ENCODE results near the gene OPA3.
"Not testable (repeated sequence)": the region's sequence is repeated elsewhere in the genome, so short reads cannot be mapped to it uniquely, and the experiment has no call there.

The OPA3 gene

GRCh38 chr19:45584332-45585157, at the start of gene OPA3:
TSS of gene OPA3 (minus strand) at chr19:45584802. CDS start at chr19:45584764, 38 bp downstream.
- no peaks in the 10 kb centered on the region for H3K36me3 ChIP-seq (ENCODE audit: insufficient read depth)
- peaks cover 22% of the 10 kb centered on the region for H3K4me1 ChIP-seq (ENCODE audit: low read depth, poor library complexity, severe bottlenecking)
- no peaks in the 10 kb centered on the region for H4K20me1 ChIP-seq (ENCODE audit: insufficient read depth)
- peak; percentile 46; the same call in 1 of the 2 replicates for TF ChIP-seq CTCF (conservative IDR thresholded peaks at IDR 0.05; ENCODE audit: low read depth, low read length)
- H2AFZ ChIP-seq (ENCODE audit: low read depth): peak within 1 kb of the TSS; percentile 94
- H3K4me3 ChIP-seq (IDR thresholded peaks at IDR 0.05; ENCODE audit: insufficient read depth, low read depth, low read length): no peak within 1 kb of the TSS
- peak within 1 kb of the TSS; percentile 78 for H3K27ac ChIP-seq
- H3K27me3 ChIP-seq (ENCODE audit: insufficient read depth, low read depth): peaks cover 8% of the 10 kb centered on the region; the same call in 1 of the 2 replicates
- peak within 1 kb of the TSS; percentile 96 for H3K4me2 ChIP-seq
- peaks cover 22% of the 10 kb centered on the region for H3K79me2 ChIP-seq (ENCODE audit: insufficient read depth, low read depth)
- peak within 1 kb of the TSS; percentile 75 for H3K9ac ChIP-seq

- no peak overlapping the region for H3K9ac ChIP-seq
- no peak for TF ChIP-seq CTCF (conservative IDR thresholded peaks at IDR 0.05; ENCODE audit: low read depth, low read length)
- no peak overlapping the region for H2AFZ ChIP-seq (ENCODE audit: low read depth)
- H3K27me3 ChIP-seq (ENCODE audit: insufficient read depth, low read depth): no peaks in the 10 kb centered on the region
- H3K4me3 ChIP-seq (IDR thresholded peaks at IDR 0.05; ENCODE audit: insufficient read depth, low read depth, low read length): no peak overlapping the region
- H3K79me2 ChIP-seq (ENCODE audit: insufficient read depth, low read depth): no peaks in the 10 kb centered on the region
- no peaks in the 10 kb centered on the region for H3K36me3 ChIP-seq (ENCODE audit: insufficient read depth)
- peaks cover 23% of the 10 kb centered on the region for H3K4me1 ChIP-seq (ENCODE audit: low read depth, poor library complexity, severe bottlenecking)
- H4K20me1 ChIP-seq (ENCODE audit: insufficient read depth): no peaks in the 10 kb centered on the region
- H3K4me2 ChIP-seq: no peak overlapping the region
- H3K27ac ChIP-seq: no peak overlapping the region
Observed at GRCh38 chr19:45632468-45633196, 48.0 kb upstream of the OPA3 start.

- H3K4me3 ChIP-seq (IDR thresholded peaks at IDR 0.05; ENCODE audit: insufficient read depth, low read depth, low read length): no peak overlapping the region
- peak overlapping the region; percentile 1; the same call in 1 of the 2 replicates for H3K4me2 ChIP-seq
- H3K27ac ChIP-seq: peak overlapping the region; percentile 18; the same call in 1 of the 2 replicates
- H2AFZ ChIP-seq (ENCODE audit: low read depth): no peak overlapping the region
- H4K20me1 ChIP-seq (ENCODE audit: insufficient read depth): no peaks in the 10 kb centered on the region
- no peaks in the 10 kb centered on the region for H3K79me2 ChIP-seq (ENCODE audit: insufficient read depth, low read depth)
- H3K36me3 ChIP-seq (ENCODE audit: insufficient read depth): no peaks in the 10 kb centered on the region
- no peaks in the 10 kb centered on the region for H3K27me3 ChIP-seq (ENCODE audit: insufficient read depth, low read depth)
- H3K9ac ChIP-seq: no peak overlapping the region
- peaks cover 23% of the 10 kb centered on the region for H3K4me1 ChIP-seq (ENCODE audit: low read depth, poor library complexity, severe bottlenecking)
- no peak for TF ChIP-seq CTCF (conservative IDR thresholded peaks at IDR 0.05; ENCODE audit: low read depth, low read length)
Observed at GRCh38 chr19:45630463-45630862, 45.9 kb upstream of the OPA3 start.

- Histone ChIP-seq H4K20me1 (ENCODE audit: insufficient read depth) (no peaks in the 10 kb centered on the region), H3K79me2 (ENCODE audit: insufficient read depth, low read depth) (no peaks in the 10 kb centered on the region), H3K36me3 (ENCODE audit: insufficient read depth) (no peaks in the 10 kb centered on the region), H3K9ac (no peak overlapping the region), H3K4me1 (ENCODE audit: low read depth, poor library complexity, severe bottlenecking) (peaks cover 23% of the 10 kb centered on the region), H3K27ac (0 out of 2 replicates have a peak overlapping the region, but pooled peaks have one; percentile 18), H3K27me3 (ENCODE audit: insufficient read depth, low read depth) (no peaks in the 10 kb centered on the region), H2AFZ (ENCODE audit: low read depth) (no peak overlapping the region), H3K4me2 (peak overlapping the region; percentile 1; the same call in 1 of the 2 replicates), H3K4me3 (IDR thresholded peaks at IDR 0.05; ENCODE audit: insufficient read depth, low read depth, low read length) (no peak overlapping the region)
- no peak for TF ChIP-seq CTCF (conservative IDR thresholded peaks at IDR 0.05; ENCODE audit: low read depth, low read length)
Observed at GRCh38 chr19:45629704-45630103, 45.1 kb upstream of the OPA3 start.

GRCh38 chr19:45628219-45628618, 43.6 kb upstream of the OPA3 start:
- H3K9ac ChIP-seq; H2AFZ ChIP-seq (ENCODE audit: low read depth); H3K27me3 ChIP-seq (ENCODE audit: insufficient read depth, low read depth); H3K4me3 ChIP-seq (IDR thresholded peaks at IDR 0.05; ENCODE audit: insufficient read depth, low read depth, low read length); H4K20me1 ChIP-seq (ENCODE audit: insufficient read depth); H3K79me2 ChIP-seq (ENCODE audit: insufficient read depth, low read depth); H3K36me3 ChIP-seq (ENCODE audit: insufficient read depth); H3K27ac ChIP-seq; H3K4me2 ChIP-seq: not testable (repeated sequence)
- peaks cover 23% of the 10 kb centered on the region for H3K4me1 ChIP-seq (ENCODE audit: low read depth, poor library complexity, severe bottlenecking)
